B cell (primary cell): ENCODE data around the gene PHKG2.

Experiments used
- EZH2 ChIP-seq: IDR thresholded peaks from 2 replicates; pipeline ENCODE4 v1.6.1; 2012; ENCODE audit warnings: borderline replicate concordance, low read depth, mild to moderate bottlenecking, moderate library complexity, low read length; ENCODE audit not compliant: insufficient read depth, poor library complexity, severe bottlenecking
- TF ChIP-seq, protein P1 (sequence below): fragments of 200-600 bp; IDR thresholded peaks from one replicate; pipeline ENCODE4 v1.8.0; 2022; ENCODE audit warnings: antibody characterized with exemption, mild to moderate bottlenecking

DNA sequence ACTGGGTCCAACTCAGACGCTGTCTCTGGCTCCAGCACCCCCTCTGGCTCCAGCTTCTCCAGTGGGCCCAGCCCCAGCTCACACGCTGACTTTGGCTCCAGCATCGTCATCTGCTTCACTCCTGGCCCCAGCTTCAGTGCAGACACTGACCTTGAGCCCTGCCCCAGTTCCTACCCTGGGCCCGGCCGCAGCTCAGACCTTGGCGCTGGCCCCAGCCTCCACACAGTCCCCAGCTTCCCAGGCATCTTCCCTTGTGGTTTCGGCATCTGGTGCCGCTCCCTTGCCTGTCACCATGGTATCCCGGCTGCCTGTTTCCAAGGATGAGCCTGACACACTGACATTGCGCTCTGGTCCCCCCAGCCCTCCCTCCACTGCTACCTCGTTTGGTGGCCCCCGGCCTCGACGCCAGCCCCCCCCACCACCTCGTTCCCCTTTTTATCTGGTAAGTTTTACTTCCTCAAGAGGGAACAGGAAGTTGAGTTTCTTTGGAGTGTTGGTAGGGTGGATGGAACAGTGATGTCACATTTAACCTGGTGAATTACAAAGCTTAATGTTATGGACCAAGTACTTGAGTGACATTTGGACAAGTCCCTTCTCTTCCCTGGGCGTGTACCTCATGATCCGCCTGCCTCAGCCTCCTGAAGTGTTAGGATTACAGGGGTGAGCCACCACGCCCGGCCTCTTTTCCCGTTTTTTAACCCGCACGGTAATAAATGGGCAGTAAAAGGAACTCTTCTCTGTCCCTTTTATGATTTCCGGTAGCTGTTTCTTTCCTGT lies 23.4 kb upstream of the PHKG2 start:
- TF ChIP-seq, protein P1, sequence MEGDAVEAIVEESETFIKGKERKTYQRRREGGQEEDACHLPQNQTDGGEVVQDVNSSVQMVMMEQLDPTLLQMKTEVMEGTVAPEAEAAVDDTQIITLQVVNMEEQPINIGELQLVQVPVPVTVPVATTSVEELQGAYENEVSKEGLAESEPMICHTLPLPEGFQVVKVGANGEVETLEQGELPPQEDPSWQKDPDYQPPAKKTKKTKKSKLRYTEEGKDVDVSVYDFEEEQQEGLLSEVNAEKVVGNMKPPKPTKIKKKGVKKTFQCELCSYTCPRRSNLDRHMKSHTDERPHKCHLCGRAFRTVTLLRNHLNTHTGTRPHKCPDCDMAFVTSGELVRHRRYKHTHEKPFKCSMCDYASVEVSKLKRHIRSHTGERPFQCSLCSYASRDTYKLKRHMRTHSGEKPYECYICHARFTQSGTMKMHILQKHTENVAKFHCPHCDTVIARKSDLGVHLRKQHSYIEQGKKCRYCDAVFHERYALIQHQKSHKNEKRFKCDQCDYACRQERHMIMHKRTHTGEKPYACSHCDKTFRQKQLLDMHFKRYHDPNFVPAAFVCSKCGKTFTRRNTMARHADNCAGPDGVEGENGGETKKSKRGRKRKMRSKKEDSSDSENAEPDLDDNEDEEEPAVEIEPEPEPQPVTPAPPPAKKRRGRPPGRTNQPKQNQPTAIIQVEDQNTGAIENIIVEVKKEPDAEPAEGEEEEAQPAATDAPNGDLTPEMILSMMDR = no peak
- TF ChIP-seq EZH2 = no peak
